Left renal cortex interstitium (tissue), 4 donors: ENCODE measurements around the gene APOBEC3F. TPM values are rescaled to one million over a fixed set of nuclear protein-coding genes. Genes with fewer than 3 reads are reported as not detected.
"Not testable (repeated sequence)": the region's sequence is repeated elsewhere in the genome, so short reads cannot be mapped to it uniquely, and the experiment has no call there.

Experiments used
- DNase-seq, 4 donors: peaks; one replicate each; pipeline ENCODE4 v3.0.0-alpha.2; 2013; ENCODE audit warnings: low read depth in 4 of 4, low spot score in 2 of 4, missing footprints in 1 of 4
- polyA plus RNA-seq, 4 donors: library from polyadenylated mRNA; unstranded; fragments of 120-200 nt; gene quantifications; one replicate each; pipeline ENCODE4 v1.2.1, GENCODE V29; 2013; ENCODE audit not compliant: insufficient read length in 4 of 4

APOBEC3F gene
- polyA plus RNA-seq: 10 to 100 TPM in 1 of 4 donors, 1 to 10 TPM in 3; 6.8 to 10.4 (median 8.8) TPM

DNA sequence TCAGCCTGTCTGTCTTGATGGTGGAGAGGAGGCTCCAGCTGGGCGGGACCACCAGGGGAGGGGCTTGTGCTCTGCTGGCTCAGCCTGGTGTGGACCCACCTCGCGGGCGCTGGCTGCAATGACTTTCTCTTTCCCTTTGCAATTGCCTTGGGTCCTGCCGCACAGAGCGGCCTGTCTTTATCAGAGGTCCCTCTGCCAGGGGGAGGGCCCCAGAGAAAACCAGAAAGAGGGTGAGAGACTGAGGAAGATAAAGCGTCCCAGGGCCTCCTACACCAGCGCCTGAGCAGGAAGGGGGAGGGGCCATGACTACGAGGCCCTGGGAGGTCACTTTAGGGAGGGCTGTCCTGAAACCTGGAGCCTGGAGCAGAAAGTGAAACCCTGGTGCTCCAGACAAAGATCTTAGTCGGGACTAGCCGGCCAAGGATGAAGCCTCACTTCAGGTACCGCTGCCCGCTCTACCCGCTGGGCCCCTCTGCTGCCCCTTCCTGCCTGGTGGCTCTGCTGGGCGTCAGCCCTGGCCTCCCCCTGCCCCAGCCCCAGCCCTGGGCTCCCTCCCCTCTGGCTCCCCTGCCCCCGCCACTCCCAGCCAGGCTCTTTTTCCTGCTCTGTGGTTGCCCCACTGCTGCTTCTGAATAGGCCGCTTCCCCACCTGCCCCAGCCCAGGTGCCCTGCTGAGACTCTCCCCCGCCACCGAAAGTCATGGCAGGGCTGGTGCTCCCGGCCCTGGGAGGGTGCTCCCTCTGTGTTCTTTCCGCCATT, at the start of gene APOBEC3F:
Gene APOBEC3F (plus strand): TSS at position 327 of the 759 bp plus-strand sequence. CDS start 97 bp downstream, at position 424.
- DNase-seq: peak in 3 of 4 donors; percentile 17 to 26 (median 25)

DNA sequence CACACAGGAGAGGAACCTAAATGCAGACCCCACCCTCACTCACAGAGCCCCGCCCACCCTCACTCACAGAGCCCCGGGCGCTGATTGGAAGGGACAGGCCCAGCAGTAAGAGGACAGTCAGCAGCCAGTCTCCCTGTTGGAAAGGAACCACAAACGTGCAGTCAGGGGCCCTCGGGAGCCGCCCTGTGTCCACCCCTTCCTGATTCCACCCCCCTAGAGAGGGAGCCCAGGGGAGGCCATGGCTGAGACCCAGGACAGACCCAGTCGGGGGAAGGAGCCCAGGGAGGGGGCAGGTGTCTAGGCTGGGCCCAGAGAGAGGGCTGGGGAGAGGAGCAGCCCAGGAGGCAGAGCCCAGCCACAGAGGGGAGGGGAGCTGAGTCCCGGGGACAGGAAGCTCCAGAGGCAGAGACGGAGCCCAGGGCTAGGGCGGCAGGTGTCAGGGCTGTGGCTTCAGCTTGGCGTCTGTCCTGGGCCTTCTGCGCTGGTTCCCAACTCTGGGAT, 47.7 kb upstream of the APOBEC3F start:
- DNase-seq: not testable (repeated sequence)

DNA sequence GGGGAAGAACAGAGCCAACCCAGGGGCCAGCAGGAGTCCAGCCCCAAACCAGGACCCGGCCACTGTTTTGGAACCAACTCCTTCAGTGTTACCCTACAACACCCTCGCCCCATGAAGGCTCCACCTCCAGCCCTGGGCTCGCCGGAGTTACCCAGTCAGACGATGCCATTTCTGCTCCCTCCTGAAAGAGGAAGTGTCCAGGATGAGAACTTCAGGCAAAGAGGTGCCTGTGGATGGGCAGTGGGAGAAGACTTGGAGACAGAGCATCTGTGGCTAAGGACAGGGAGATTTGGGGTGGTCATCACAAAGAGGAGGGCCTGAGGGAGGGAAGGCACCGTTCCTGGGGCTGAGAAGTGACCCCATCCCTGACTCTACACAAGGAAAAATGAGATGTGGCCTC, 44.6 kb upstream of the APOBEC3F start:
- no peak for DNase-seq

DNA sequence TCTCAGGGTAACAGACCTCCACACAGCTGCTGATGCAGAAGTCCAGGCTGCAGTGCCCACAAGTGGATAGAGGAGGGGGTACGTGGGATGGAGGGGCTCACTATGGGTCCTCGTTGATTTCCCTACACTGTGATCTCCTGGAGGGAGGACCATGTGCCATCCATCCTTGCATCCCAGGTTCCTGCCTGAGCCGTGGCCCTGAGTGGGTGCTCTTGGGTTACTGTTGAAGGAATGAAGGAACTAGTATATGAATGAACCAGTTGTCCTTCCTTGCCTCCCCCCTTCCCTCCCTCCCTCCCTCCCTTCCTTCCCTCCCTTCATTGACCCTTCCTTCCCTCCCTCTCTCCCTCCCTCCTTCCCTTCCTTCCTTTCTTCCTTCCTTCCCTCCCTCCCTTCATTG, 43.1 kb upstream of the APOBEC3F start:
- DNase-seq: no peak

DNA sequence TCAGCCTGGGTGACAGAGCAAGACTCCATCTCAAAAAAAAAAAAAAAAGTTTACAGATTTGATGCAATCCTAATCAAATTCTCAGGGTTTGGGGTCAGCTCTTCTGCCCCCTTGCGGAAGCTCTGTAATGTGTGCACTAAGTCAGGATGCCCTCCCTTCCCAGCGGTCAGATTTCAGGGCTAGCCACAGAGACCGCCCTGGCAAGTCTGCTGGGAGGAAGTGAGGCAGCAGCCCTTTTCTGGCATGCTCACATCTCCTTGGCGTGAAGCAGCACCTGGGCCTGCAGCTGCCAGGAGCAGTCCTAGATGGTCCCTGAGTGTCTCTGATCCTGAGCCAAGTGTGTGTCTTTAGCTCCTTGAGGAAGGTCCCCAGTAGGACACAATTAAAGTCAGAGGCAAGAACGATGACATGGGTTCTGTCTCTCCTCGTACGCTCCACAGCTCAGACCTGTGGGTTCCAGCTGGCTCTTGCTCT, 37.5 kb upstream of the APOBEC3F start:
- peak in 1 of 4 donors; percentile 77 for DNase-seq

DNA sequence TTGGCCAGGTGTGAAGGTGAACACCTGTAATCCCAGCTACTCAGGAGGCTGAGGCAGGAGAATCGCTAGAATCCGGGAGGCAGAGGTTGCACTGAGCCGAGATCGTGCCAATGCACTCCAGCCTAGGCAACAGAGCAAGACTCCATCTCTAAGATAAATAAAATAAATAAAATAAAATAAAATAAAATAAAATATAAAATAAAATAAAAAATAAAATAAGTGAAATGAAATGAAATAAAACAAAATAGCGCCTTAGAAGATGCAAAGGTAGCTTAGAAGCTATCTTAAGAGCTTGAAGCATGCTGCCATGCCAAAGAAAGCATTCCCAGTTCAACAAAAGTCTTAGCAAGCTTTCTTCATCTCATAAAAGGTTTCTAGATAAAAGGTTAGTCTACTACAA, 33.5 kb upstream of the APOBEC3F start:
- no peak for DNase-seq

DNA sequence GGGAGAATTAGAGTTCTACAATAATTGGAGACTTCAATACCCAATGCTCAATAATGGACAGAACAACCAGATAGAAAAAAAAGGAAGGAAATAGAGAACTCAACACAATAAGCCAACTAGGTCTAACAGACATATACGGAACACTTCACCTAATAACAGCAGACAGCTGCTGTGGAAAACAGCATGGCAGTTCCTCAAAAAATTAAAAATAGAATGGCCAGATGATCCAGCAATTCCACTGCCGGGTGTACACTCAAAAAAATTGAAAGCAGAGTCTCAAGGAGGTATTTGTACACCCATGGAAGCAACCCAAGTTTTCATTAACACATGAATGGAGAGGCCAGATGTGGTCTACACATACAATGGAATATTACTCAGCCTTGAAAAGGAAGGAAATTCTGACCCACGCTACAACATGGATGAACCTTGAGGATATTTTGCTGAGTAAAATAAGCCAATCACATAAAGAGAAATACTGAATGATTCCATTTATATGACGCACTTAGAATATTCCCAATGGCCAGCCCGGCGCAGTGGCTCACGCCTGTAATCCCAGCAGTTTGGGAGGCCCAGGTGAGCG, 32.3 kb upstream of the APOBEC3F start:
- DNase-seq: not testable (repeated sequence)

DNA sequence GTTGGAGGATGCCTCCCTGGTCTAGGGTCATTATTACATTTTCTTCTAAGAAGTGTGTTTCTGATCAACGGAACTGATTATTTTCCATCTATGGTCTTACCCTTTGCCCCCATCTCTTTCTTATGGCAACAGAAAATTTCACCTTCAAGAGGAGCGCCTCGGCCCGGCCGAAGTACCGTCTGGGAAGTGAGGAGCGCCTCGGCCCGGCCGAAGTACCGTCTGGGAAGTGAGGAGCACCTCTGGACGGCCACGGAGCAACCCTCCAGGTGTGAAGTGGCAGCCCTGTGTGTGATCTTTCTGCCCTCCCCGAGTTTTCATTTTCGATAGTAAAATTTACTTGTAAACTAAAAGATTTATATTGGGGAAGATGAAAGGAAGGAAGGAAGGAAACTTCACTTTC, 29.7 kb upstream of the APOBEC3F start:
- DNase-seq: no peak

DNA sequence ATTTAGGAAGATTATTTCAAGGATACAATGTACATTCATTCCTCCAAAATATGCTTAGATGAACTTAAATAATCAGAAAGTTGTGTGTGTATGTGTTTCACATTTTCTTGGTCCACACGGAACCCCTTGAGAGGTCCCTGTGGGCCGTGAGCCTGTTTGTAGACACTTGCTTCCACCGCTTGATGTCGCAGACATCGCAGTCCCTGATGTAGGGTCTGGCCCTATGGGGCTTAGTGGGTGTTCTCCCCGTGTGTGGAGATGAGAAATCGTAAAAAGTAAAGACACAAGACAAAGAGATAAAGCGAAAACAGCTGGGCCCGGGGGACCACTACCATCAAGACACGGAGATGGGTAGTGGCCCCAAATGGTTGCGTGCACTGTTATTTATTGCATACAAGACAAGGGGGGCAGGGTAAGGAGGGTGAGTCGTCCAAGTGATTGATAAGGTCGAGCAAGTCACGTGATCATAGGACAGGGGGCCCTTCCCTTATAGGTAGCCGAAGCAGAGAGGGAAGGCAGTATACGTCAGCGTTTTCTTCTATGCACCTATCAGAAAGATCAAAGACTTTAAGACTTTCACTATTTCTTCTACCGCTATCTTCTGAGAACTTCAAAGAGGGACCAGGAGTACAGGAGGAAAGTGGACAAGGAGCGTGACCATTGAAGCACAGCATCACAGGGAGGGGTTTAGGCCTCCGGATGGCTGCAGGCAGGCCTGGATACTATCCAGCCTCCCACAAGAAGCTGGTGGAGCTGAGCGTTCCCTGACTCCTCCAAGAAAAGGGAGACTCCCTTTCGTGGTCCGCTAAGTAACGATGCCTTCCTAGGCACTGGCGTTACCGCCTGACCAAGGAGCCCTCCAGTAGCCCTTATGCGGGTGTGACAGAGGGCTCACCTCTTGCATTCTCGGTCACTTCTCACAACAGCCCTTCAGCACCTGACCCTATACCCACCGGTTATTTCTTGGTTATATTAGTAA, 27.8 kb upstream of the APOBEC3F start:
- DNase-seq: no peak

DNA sequence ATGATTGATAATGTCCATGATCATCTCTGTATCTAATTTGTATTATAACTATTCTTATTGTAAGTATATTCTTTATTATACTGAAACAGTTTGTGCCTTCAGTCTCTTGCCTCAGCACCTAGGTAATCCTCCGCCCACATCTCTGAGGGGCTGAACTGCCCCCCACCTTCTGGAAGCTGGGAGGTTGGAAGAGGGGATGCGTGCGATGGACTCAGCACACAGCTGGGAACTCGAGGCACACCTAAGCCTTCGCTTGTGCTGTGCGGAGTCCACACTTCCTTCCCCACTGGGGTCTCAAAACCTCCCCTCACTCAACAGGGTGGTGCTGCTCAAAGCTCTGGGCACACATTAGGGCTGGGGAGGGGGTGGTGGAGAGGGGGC, 27.1 kb upstream of the APOBEC3F start:
- DNase-seq: not testable (repeated sequence)

DNA sequence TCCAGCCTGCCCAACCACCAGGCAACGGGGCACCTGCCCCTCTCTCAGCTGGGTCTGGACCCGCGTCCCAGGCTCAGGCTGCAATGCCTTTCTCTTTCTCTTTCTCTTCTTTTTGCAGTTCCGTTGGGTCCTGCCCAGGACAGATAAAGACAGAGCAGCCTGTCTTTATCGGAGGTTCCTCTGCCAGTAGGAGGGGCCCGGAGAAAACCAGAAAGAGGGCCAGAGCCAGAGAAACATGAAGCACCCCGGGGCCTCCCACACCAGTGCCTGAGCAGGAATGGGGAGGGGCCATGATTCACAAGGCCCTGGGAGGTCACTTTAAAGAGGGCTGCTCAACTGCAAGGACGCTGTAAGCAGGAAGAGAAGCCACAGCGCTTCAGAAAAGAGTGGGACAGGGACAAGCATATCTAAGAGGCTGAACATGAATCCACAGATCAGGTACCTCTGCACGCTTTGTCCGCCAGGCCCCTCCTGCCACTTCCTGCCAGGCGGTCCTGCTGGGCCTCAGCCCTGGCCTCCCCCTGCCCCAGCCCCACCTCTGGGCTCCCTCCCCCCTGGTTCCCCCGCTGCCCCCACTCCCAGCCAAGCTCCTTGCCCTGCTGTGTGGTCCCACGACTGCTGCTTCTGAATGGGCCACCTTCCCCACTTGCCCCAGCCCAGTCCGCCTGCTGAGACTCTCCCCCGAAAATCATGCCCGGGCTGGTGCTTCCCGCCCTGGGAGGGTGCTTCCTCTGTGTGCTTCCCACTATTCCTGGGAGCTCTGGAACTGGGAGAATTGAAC, 26.5 kb upstream of the APOBEC3F start, which contains the start of gene APOBEC3C:
Gene APOBEC3C (plus strand): TSS at position 316 of the 781 bp plus-strand sequence. CDS start 106 bp downstream, at position 422.
- peak in 1 of 4 donors; percentile 34 for DNase-seq

DNA sequence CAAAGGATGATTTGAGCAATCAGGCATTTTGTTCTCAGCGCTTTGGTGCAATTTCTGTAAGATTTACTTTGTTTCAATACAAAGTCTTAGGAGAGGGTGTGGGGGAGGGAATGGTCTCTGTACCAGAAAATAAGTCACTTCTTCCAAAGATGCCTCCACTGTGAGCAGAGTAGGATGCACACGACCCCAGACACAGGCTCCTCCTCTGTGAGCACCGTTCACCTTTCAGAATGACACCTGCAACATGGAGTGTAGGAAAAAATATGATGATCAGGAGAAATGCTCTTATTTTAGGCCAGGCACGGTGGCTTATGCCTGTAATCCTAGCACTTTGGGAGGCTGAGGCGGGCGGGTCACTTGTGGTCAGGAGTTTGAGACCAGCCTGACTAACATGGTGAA, 25.9 kb upstream of the APOBEC3F start:
- not testable (repeated sequence) for DNase-seq

DNA sequence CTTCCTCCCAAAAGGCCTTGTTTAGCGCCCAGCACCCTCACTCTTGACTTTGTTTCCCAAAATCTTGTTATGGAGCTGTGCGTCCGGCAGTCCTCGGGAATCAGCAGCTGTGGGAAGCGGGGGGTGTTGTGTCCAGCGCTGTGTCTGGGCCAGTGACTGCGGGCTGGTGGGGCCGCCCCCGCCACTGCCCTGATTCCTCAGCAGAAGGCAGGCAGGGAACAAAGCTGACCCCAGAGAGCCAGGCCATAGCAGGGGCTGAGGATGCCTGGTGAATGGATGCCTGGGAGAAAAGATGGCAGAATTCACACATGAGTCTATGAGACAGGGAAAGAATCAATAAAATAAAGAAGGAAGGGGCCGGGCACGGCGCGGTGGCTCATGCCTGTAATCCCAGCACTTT, 24.1 kb upstream of the APOBEC3F start:
- DNase-seq: no peak

DNA sequence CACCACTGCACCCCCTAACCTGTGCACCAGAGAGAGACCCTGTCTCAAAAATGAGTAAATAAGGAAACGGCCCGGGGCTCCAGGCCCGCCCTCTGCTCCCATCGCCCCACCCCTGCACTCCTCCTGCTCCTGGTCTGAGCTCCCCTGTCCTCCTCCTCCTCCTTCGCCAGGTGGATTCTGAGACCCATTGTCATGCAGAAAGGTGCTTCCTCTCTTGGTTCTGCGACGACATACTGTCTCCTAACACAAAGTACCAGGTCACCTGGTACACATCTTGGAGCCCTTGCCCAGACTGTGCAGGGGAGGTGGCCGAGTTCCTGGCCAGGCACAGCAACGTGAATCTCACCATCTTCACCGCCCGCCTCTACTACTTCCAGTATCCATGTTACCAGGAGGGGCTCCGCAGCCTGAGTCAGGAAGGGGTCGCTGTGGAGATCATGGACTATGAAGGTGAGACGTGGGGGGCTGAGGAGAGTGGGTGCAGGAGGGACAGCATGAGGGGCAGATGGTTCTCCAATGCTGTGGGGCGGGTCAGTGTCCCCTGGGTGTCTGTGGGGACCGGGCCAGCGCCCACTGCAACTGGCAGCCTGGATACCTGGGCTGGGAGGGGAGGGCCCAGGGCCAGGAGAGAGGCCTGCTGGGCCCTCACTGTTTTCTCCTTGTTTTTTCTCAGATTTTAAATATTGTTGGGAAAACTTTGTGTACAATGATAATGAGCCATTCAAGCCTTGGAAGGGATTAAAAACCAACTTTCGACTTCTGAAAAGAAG, 22.9 kb upstream of the APOBEC3F start:
- DNase-seq: no peak

DNA sequence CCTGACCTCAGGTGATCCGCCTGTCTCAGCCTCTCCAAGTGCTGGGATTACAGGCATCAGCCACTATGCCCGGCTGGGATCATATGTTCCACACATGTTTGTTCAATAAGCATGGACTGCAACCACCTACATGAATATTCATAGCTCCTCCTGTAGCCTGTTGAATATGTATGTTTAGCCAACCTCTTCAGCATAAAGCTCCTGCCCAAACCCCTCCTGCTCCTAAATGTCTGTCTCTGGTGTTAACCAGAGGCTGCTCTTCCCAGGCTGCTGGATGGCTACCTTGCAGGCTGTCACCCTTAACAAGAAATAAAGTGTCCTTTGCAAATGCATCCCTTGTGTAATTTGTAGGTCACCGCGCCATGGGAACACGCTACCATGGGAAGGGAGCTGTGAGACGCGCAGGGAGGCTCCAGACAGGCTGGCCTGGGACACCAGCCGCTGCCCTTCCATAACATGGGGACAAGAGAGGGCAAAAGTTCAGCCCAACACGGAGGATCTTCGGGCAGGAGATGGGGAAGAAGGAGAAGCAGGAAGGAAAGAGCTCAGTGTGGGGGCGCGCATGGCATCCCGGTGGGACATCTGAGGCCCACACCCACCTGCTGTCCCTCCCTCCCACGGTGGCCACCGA, 20.5 kb upstream of the APOBEC3F start:
- not testable (repeated sequence) for DNase-seq

DNA sequence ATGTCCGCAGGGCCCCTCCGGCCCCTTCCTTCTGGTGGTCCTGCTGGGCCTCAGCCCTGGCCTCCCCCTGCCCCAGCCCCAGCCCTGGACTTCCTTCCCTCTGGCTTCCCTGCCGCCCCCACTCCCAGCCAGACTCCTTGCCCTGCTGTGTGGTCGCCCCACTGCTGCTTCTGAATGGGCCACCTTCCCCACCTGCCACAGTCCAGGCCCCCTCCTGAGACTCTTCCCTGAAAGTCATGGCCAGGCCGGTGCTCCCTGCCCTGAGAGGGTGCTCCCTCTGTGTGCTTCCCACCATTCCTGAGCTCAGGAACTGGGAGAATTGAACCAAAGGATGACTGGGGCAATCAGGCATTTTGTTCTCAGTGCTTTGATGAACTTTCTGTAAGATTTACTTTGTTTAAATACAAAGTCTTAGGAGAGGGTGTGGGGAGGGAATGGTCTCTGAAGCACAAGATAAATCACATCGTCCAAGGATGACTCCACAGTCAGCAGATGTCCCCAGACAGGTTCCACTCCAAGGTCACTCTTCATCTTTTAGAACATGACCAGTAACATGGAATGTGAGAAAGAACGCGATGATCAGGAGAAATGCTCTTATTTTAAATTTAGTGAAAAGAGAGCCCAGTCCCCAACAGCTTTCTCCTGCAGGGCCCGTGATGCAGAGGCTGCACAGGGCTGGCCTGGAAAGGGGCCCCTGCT, 19.0 kb upstream of the APOBEC3F start:
- DNase-seq: no peak

DNA sequence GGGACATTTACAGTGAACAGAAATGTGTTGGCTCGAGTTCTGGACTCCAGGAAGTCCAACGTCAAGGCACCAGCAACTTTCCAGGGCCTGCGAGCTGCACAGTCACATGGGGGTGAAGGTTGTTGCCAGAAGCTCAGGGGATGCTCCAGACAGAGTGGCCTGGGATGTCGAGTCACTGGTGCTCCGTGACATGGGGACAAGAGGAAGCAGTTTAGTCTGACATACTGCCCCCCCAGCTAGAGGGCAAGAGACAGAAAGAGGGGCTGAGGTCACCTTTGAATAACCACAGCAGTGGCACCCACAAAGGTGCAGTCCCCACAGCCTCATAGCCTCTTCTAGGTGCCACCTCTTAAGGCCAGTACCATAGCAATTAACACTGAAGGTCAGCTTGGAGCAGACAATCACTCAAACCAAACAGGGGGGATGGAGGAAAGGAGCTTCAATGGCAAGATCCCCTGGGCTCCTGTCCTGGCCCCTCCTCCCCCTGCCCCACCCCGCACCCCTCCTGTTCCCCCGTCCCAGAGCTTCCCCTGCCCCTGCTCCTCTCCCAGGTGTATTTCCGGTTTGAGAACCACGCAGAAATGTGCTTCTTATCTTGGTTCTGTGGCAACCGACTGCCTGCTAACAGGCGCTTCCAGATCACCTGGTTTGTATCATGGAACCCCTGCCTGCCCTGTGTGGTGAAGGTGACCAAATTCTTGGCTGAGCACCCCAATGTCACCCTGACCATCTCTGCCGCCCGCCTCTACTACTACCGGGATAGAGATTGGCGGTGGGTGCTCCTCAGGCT, 15.9 kb upstream of the APOBEC3F start:
- DNase-seq: no peak
